Measurements from ENCODE around the gene LDLRAD3.

LDLRAD3 gene

DNA sequence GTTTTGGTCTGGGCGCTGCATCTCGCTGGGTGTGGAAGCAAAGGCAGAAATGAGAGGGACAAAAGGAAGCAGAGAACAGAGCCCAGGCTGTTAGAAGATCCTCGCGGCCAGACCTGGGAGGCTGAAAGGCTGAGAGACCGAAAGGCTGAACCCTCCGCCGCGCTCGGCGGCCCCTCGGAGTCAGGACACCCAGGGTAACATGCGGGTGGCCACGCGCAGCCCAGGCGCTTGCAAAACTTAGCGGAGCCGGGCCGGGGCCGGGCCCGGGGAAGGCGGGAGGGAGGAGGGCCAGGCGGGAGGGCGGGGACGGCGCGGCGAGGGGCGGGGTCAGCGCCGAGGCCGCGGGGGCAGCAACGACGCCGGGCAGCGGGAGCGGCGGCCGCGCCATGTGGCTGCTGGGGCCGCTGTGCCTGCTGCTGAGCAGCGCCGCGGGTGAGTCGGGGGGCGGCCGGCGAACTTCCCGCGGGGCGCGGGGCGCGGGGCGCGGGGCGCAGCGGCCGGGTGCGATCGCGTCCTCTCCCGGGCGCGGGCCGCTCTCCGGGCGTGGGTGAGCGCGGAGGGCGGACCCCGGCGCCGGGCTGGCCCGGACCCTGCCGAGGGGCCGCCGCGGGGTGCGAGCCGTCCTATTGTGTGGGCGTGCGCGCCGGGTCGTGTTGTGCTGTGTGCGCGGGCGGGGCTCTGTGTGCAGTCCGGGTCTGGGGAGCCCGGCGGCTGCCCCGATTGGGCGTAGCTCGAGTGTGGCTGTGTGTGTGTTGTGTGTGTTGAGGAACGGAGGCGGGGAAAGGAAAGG lies at the start of gene LDLRAD3:
Gene LDLRAD3, plus strand, starts transcription at position 350 of the 790 bp plus-strand sequence. Its CDS starts 37 bp downstream, at position 387.
- peak within 1 kb of the TSS; percentile 69 for H3K4me3 ChIP-seq (ENCODE audit: low read length)
- TF ChIP-seq, protein P1, sequence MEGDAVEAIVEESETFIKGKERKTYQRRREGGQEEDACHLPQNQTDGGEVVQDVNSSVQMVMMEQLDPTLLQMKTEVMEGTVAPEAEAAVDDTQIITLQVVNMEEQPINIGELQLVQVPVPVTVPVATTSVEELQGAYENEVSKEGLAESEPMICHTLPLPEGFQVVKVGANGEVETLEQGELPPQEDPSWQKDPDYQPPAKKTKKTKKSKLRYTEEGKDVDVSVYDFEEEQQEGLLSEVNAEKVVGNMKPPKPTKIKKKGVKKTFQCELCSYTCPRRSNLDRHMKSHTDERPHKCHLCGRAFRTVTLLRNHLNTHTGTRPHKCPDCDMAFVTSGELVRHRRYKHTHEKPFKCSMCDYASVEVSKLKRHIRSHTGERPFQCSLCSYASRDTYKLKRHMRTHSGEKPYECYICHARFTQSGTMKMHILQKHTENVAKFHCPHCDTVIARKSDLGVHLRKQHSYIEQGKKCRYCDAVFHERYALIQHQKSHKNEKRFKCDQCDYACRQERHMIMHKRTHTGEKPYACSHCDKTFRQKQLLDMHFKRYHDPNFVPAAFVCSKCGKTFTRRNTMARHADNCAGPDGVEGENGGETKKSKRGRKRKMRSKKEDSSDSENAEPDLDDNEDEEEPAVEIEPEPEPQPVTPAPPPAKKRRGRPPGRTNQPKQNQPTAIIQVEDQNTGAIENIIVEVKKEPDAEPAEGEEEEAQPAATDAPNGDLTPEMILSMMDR (IDR thresholded peaks at IDR 0.05; ENCODE audit: insufficient read depth, low read depth, low read length, missing control alignments): no peak
- peak; percentile 76 for DNase-seq (ENCODE audit: low read depth)

DNA sequence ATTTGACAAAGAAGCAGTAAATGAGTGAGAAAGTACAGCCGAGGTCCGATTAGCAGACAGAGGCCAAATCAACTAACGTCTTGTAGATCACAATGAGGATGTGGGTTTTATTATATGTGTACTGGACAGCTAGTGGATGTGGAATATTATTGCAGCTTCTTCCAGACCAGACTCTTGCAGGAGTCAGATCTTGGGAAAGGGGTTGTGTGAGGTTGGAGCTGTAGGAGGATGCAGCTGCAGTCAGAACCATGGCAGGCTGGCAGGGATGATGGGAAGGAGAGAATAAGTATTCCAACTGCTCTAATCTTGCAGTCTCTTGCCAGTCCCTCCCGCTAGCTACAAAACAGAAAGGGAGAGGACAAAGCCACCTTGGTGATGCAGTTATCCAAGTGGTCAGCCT lies 46.8 kb upstream of the LDLRAD3 start:
- DNase-seq (ENCODE audit: low read depth): no peak
- TF ChIP-seq, protein P1 (IDR thresholded peaks at IDR 0.05; ENCODE audit: insufficient read depth, low read depth, low read length, missing control alignments): no peak
- H3K4me3 ChIP-seq (ENCODE audit: low read length): no peak overlapping the region

DNA sequence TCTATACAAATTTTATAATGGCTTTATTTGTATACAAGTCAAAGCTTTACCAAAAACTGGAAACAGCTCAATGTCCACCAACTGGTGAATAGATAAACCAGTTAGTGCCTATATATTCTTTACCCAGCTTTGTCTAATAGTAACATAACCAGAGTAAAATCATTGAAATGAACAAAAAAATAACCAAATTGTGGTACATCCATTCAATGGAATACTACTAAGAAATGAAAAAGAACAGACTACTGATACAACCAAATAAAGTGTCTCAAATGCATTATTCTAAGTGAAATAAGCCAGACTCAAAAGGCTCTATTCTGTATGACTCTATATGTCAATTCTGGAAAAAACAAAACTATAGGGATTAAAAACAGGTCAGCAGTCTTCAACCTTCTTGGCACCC lies 40.9 kb upstream of the LDLRAD3 start:
- no peak overlapping the region for H3K4me3 ChIP-seq (ENCODE audit: low read length)
- DNase-seq (ENCODE audit: low read depth): no peak
- TF ChIP-seq, protein P1 (IDR thresholded peaks at IDR 0.05; ENCODE audit: insufficient read depth, low read depth, low read length, missing control alignments): no peak

GRCh38 chr11:35905646-35906276 lies 38.1 kb upstream of the LDLRAD3 start:
- DNase-seq (ENCODE audit: low read depth): no peak
- TF ChIP-seq, protein P1 (IDR thresholded peaks at IDR 0.05; ENCODE audit: insufficient read depth, low read depth, low read length, missing control alignments): no peak
- H3K4me3 ChIP-seq (ENCODE audit: low read length): no peak overlapping the region

GRCh38 chr11:35906277-35906661 lies 37.6 kb upstream of the LDLRAD3 start:
- DNase-seq (ENCODE audit: low read depth): no peak
- TF ChIP-seq, protein P1 (IDR thresholded peaks at IDR 0.05; ENCODE audit: insufficient read depth, low read depth, low read length, missing control alignments): no peak
- no peak overlapping the region for H3K4me3 ChIP-seq (ENCODE audit: low read length)

DNA sequence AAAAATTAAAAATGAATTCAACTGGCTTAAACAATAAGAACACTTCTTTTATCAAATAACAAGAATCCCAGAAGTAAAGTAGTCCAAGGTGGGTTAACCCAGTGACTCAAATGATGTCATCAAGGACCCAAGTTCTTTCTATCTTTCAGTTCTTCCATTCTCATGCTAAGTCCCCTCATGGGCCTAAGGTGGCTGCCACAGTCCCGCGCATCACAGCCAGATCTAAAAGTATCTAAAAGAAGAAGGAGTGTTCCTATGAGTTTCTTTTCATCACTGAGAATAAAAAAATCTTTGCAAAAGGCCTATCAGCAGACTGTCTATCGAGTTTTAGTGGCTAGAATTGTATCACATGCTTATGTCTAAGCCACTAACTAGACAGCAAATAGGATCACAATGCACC lies 37.2 kb upstream of the LDLRAD3 start:
- no peak for DNase-seq (ENCODE audit: low read depth)
- no peak overlapping the region for H3K4me3 ChIP-seq (ENCODE audit: low read length)
- TF ChIP-seq, protein P1 (IDR thresholded peaks at IDR 0.05; ENCODE audit: insufficient read depth, low read depth, low read length, missing control alignments): no peak
